Activated T-cell treated with anti-CD3 and anti-CD28 coated beads, Interleukin-2, amount 50 U/mL, for 72 hours (primary cell): ENCODE data around the gene TUBA4B. TPM values are rescaled to one million over a fixed set of nuclear protein-coding genes. Genes with fewer than 3 reads are reported as not detected.
"Not testable (repeated sequence)": the region's sequence is repeated elsewhere in the genome, so short reads cannot be mapped to it uniquely, and the experiment has no call there.

Source experiments
- ATAC-seq, 2 donors: fragments of 150-1000 bp; cut with Tn5 transposase; replicated peaks in 1 of 2; 2 replicates each; pipeline ENCODE4 v1.10.0; 2021; ENCODE audit warnings: moderate library complexity in 2 of 2, mild to moderate bottlenecking in 1 of 2
- DNase-seq, 2 donors: peaks; one replicate each; pipeline ENCODE4 v3.0.0; 2021 to 2022; ENCODE audit warnings: mixed read lengths in 1 of 2
- H3K27ac Mint-ChIP-seq: one replicate; pipeline ENCODE4 v1.8.0; 2022; ENCODE audit warnings: mild to moderate bottlenecking, moderate library complexity, mixed read lengths
- H3K27me3 Mint-ChIP-seq: one replicate; pipeline ENCODE4 v1.8.0; 2022; ENCODE audit warnings: low read depth, mixed read lengths
- H3K36me3 Mint-ChIP-seq, 2 donors: one replicate each; pipeline ENCODE4 v1.8.0; 2022; ENCODE audit warnings: mixed read lengths in 2 of 2, mild to moderate bottlenecking in 1 of 2; ENCODE audit not compliant: insufficient read depth in 2 of 2
- H3K4me1 Mint-ChIP-seq: one replicate; pipeline ENCODE4 v1.8.0; 2022; ENCODE audit warnings: low read depth, mixed read lengths
- H3K4me3 Mint-ChIP-seq, 2 donors: one replicate each; pipeline ENCODE4 v1.8.0; 2022; ENCODE audit warnings: mild to moderate bottlenecking in 2 of 2, mixed read lengths in 2 of 2, moderate library complexity in 2 of 2
- H3K9me3 Mint-ChIP-seq, 2 donors: one replicate each; pipeline ENCODE4 v1.8.0; 2022; ENCODE audit warnings: mixed read lengths in 2 of 2
- total RNA-seq, 2 donors: library from RNA; stranded (reverse); gene quantifications; one replicate each; pipeline ENCODE4 v1.2.3, GENCODE V29; 2022

The TUBA4B gene
- total RNA-seq, 2 donors from 2014 or later: not detected

GRCh38 chr2:219247678-219248642, 5.1 kb upstream of the TUBA4B start:
- peak; percentile 66 to 71 for ATAC-seq
- peak; percentile 54 to 71 for DNase-seq
- H3K4me1 Mint-ChIP-seq: peaks cover 83% of the 10 kb centered on the region

GRCh38 chr2:219248845-219249202, 4.2 kb upstream of the TUBA4B start:
- ATAC-seq: no peak
- no peaks in the 10 kb centered on the region for H3K27me3 Mint-ChIP-seq
- peak overlapping the region; percentile 53 for H3K27ac Mint-ChIP-seq
- H3K36me3 Mint-ChIP-seq: peaks cover 8 to 15% of the 10 kb centered on the region in 2 donors
- H3K4me1 Mint-ChIP-seq: peaks cover 79% of the 10 kb centered on the region
- no peaks in the 10 kb centered on the region for H3K9me3 Mint-ChIP-seq
- peak overlapping the region; percentile 75 to 78 for H3K4me3 Mint-ChIP-seq
- no peak for DNase-seq

More at GRCh38 chr2:219247678-219248642, 5.1 kb upstream of the TUBA4B start:
- Mint-ChIP-seq H3K27me3 (no peaks in the 10 kb centered on the region), H3K27ac (peak overlapping the region; percentile 72), H3K9me3 (no peaks in the 10 kb centered on the region), H3K4me3 (peak overlapping the region; percentile 75 to 78), H3K36me3 (peaks cover 8 to 15% of the 10 kb centered on the region in 2 donors)

DNA sequence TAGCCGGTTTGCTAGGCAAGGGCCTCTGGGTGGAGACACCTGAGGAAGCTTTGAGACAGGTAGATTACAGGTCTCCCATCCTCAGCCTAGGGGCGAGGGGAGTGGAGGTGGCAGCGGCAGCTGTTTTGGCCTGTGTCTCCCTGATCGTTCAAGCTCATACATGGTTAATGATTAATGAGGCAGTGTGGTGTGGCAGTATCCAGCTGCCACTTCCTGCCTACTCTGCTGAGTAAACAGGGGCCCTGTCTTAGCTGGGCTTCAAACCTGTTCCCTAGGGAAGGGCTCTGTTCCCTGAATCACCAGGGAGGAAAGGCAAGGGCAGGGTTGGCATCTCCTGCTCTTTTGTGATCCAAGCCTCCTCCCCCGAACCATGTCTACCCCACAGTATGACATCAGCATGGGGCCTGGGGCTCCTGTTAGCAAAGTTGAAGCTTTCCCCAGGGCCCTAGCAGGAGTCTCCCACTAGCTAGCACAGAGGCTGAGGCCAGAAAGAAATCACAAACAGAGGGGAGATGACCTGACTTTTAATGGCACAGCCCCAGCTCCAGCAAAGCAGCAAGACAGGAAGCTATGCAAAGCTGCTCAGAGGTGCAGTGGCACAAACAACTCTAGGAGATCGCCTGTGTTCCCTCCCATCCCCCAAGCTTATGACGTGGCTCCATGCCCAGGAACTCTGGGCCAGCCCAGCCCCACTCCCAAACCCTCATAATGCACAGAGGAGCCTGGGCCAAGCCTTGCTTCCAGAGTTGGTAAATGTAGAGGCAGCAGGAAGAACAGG, 3.7 kb upstream of the TUBA4B start:
- H3K4me1 Mint-ChIP-seq: peaks cover 76% of the 10 kb centered on the region
- H3K27me3 Mint-ChIP-seq: no peaks in the 10 kb centered on the region
- DNase-seq: peak in 1 of 2 donors; percentile 34
- H3K36me3 Mint-ChIP-seq: peaks cover 8 to 15% of the 10 kb centered on the region in 2 donors
- peak overlapping the region; percentile 75 to 78 for H3K4me3 Mint-ChIP-seq
- no peaks in the 10 kb centered on the region for H3K9me3 Mint-ChIP-seq
- peak overlapping the region; percentile 53 for H3K27ac Mint-ChIP-seq
- ATAC-seq: no peak

DNA sequence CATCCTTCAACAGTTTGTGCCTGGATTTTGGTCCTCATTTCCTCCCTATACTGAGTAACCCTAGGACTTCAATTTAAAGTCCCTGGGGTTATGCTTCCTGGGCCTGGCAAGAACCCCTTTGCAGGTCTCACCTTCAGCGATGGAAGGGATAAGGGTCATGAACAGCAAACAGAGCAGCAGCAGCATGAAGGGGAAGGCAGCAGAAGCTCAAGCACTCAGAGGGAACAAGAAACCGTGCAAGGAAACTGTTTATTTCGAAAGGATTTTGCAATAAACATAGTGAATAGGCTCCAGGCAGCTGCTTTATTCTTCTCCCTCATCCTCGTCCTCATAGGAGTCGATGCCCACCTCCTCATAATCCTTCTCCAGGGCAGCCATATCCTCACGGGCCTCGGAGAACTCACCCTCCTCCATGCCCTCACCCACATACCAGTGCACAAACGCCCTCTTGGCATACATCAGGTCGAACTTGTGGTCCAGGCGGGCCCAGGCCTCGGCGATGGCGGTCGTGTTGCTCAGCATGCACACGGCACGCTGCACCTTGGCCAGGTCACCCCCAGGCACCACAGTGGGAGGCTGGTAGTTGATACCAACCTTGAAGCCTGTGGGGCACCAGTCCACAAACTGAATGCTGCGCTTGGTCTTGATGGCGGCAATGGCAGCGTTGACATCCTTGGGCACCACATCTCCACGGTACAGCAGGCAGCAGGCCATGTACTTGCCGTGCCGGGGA, 2.8 kb upstream of the TUBA4B start:
- Mint-ChIP-seq H3K27me3 (no peaks in the 10 kb centered on the region), H3K4me1 (peaks cover 79% of the 10 kb centered on the region), H3K4me3 (peak overlapping the region; percentile 75 to 78), H3K27ac (peak overlapping the region; percentile 24), H3K9me3 (no peaks in the 10 kb centered on the region), H3K36me3 (peaks cover 8 to 15% of the 10 kb centered on the region in 2 donors)
- ATAC-seq (no peak), DNase-seq (no peak)

GRCh38 chr2:219251656-219252055, 1.4 kb upstream of the TUBA4B start:
- H3K27me3 Mint-ChIP-seq: no peaks in the 10 kb centered on the region
- H3K9me3 Mint-ChIP-seq: no peaks in the 10 kb centered on the region
- peak overlapping the region; percentile 75 to 78 for H3K4me3 Mint-ChIP-seq
- peaks cover 4 to 14% of the 10 kb centered on the region in 2 donors for H3K36me3 Mint-ChIP-seq
- peaks cover 79% of the 10 kb centered on the region for H3K4me1 Mint-ChIP-seq
- DNase-seq (no peak), ATAC-seq (no peak)
- H3K27ac Mint-ChIP-seq: peak overlapping the region; percentile 21

DNA sequence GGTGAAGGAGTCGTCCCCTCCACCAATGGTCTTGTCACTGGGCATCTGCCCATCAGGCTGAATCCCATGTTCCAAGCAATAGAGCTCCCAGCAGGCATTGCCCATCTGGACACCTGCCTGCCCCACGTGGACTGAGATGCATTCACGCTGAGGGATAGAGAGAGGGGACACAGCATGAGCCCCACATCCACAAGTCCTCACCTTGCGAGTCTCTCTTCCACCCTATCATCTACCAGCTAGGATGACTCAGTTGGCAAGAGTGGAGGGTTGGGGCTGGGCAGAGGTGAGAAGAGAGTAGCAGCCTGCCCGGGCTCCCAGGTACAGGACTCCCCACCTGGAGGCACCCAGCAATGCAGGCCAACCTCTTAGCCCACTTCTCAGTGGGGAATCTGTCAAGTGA, 959 bp upstream of the TUBA4B start:
- ATAC-seq (no peak), DNase-seq (peak; percentile 44 to 47)
- Mint-ChIP-seq H3K4me3 (peak overlapping the region; percentile 75 to 78), H3K36me3 (peaks cover 4 to 14% of the 10 kb centered on the region in 2 donors), H3K4me1 (peaks cover 75% of the 10 kb centered on the region), H3K27ac (peak overlapping the region; percentile 21), H3K9me3 (no peaks in the 10 kb centered on the region), H3K27me3 (no peaks in the 10 kb centered on the region)

GRCh38 chr2:219252570-219252899, 508 bp upstream of the TUBA4B start:
- Mint-ChIP-seq H3K27ac (peak overlapping the region; percentile 89), H3K9me3 (no peaks in the 10 kb centered on the region), H3K27me3 (no peaks in the 10 kb centered on the region), H3K4me1 (peaks cover 71% of the 10 kb centered on the region), H3K4me3 (peak overlapping the region; percentile 75 to 78), H3K36me3 (peaks cover 4 to 14% of the 10 kb centered on the region in 2 donors)
- ATAC-seq (no peak), DNase-seq (no peak)

GRCh38 chr2:219253753-219254589, 928 bp downstream of the TUBA4B start, which contains the start of gene TUBA4A:
Gene TUBA4A, minus strand, starts transcription at chr2:219253918. Its CDS starts 60 bp downstream, at chr2:219253858.
- Mint-ChIP-seq H3K27me3 (no peaks in the 10 kb centered on the region), H3K9me3 (no peaks in the 10 kb centered on the region), H3K27ac (peak within 1 kb of the TSS; percentile 89), H3K4me1 (peaks cover 64% of the 10 kb centered on the region), H3K4me3 (peak within 1 kb of the TSS; percentile 75 to 78), H3K36me3 (peaks cover 2 to 14% of the 10 kb centered on the region in 2 donors)
- ATAC-seq (peak; percentile 74), DNase-seq (peak; percentile 92 to 94)

- Mint-ChIP-seq H3K36me3 (peaks cover 0 to 14% of the 10 kb centered on the region in 2 donors), H3K27me3 (no peaks in the 10 kb centered on the region), H3K4me1 (peaks cover 57% of the 10 kb centered on the region), H3K4me3 (peak overlapping the region; percentile 75 to 78), H3K27ac (peak overlapping the region; percentile 73), H3K9me3 (no peaks in the 10 kb centered on the region)
- ATAC-seq (peak; percentile 50 to 55), DNase-seq (peak; percentile 48 to 50)
Measured at GRCh38 chr2:219254590-219255201, 1.7 kb downstream of the TUBA4B start.

- H3K9me3 Mint-ChIP-seq, H3K36me3 Mint-ChIP-seq, H3K27ac Mint-ChIP-seq, H3K27me3 Mint-ChIP-seq, H3K4me3 Mint-ChIP-seq, DNase-seq, ATAC-seq: not testable (repeated sequence)
- H3K4me1 Mint-ChIP-seq: peaks cover 25% of the 10 kb centered on the region
Measured at GRCh38 chr2:219258942-219259341, 5.9 kb downstream of the TUBA4B start.

- Mint-ChIP-seq H3K36me3 (no peaks in the 10 kb centered on the region), H3K27me3 (no peaks in the 10 kb centered on the region), H3K9me3 (no peaks in the 10 kb centered on the region), H3K27ac (no peak overlapping the region), H3K4me1 (peaks cover 8% of the 10 kb centered on the region), H3K4me3 (no peak overlapping the region)
- DNase-seq: no peak
- ATAC-seq: no peak
Measured at GRCh38 chr2:219261024-219261855, 8.2 kb downstream of the TUBA4B start.
